Measurements from ENCODE around the gene GPR27. TPM values are rescaled to one million over a fixed set of nuclear protein-coding genes. Genes with fewer than 3 reads are reported as not detected.

The GPR27 gene
- total RNA-seq, 4 donors from 2014 or later, result 1.2 to 5.5 (median 3.9) TPM

DNA sequence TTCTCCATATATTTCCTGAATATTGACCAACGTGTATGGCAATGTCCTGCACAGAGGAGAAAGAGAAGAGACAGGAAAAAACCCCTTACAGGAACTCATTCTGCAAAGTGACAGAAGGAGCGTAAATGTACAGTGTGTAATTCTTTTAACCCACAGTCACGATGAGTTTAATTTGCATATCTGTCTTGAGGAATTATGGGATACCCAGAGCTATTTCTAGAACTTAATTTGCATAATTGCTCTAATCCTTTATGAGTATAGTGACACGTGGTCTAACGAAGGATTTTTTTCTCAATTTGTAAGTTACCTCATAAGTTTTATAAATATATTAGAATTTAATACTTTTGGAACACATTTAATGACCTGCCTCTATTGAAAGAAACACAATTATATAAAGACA, 9.8 kb downstream of the GPR27 start:
- DNase-seq (ENCODE audit: low spot score in 2 of 2), result no peak
- TF ChIP-seq POLR2AphosphoS5 (IDR thresholded peaks at IDR 0.05) (no peak), POLR2A (IDR thresholded peaks at IDR 0.05) (no peak), EP300 (IDR thresholded peaks at IDR 0.05) (no peak)
- TF ChIP-seq, protein P1, sequence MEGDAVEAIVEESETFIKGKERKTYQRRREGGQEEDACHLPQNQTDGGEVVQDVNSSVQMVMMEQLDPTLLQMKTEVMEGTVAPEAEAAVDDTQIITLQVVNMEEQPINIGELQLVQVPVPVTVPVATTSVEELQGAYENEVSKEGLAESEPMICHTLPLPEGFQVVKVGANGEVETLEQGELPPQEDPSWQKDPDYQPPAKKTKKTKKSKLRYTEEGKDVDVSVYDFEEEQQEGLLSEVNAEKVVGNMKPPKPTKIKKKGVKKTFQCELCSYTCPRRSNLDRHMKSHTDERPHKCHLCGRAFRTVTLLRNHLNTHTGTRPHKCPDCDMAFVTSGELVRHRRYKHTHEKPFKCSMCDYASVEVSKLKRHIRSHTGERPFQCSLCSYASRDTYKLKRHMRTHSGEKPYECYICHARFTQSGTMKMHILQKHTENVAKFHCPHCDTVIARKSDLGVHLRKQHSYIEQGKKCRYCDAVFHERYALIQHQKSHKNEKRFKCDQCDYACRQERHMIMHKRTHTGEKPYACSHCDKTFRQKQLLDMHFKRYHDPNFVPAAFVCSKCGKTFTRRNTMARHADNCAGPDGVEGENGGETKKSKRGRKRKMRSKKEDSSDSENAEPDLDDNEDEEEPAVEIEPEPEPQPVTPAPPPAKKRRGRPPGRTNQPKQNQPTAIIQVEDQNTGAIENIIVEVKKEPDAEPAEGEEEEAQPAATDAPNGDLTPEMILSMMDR (IDR thresholded peaks at IDR 0.05), result no peak
- H3K4me1 ChIP-seq, result no peaks in the 10 kb centered on the region
- no peak overlapping the region for H3K27ac ChIP-seq
- peaks cover 22% of the 10 kb centered on the region for H3K27me3 ChIP-seq
- H3K9me3 ChIP-seq, result no peaks in the 10 kb centered on the region
- no peak overlapping the region for H3K4me3 ChIP-seq
- no peaks in the 10 kb centered on the region for H3K36me3 ChIP-seq
- 66% methylated on average over 5 of the region's 5 CpGs for WGBS

DNA sequence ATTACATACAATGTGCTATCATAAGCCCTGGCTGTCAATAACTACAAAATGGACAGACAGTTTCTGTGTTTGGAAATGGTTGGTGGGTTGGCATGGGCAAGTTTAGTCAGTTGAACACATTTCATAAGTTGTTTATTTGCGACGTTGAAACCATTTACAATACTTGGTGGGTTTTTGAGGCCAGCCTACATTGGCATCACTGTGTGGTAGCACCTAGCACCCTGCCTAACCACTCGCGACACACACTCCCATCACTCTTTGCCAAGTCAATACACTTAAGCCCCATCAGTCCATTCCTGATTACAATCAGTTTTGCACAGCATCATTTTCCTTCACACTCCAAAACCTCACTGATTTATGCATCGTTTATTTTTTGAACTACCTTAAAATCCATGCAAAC, 17.5 kb downstream of the GPR27 start:
- no peak overlapping the region for H3K4me3 ChIP-seq
- no peaks in the 10 kb centered on the region for H3K9me3 ChIP-seq
- no peak for TF ChIP-seq POLR2AphosphoS5 (IDR thresholded peaks at IDR 0.05)
- no peak for TF ChIP-seq EP300 (IDR thresholded peaks at IDR 0.05)
- TF ChIP-seq, protein P1 (IDR thresholded peaks at IDR 0.05), result no peak
- TF ChIP-seq POLR2A (IDR thresholded peaks at IDR 0.05), result no peak
- 68% methylated on average over 5 of the region's 5 CpGs for WGBS
- no peak overlapping the region for H3K27ac ChIP-seq
- DNase-seq (ENCODE audit: low spot score in 2 of 2), result no peak
- H3K4me1 ChIP-seq, result no peaks in the 10 kb centered on the region
- no peaks in the 10 kb centered on the region for H3K36me3 ChIP-seq
- H3K27me3 ChIP-seq, result peaks cover 19% of the 10 kb centered on the region

DNA sequence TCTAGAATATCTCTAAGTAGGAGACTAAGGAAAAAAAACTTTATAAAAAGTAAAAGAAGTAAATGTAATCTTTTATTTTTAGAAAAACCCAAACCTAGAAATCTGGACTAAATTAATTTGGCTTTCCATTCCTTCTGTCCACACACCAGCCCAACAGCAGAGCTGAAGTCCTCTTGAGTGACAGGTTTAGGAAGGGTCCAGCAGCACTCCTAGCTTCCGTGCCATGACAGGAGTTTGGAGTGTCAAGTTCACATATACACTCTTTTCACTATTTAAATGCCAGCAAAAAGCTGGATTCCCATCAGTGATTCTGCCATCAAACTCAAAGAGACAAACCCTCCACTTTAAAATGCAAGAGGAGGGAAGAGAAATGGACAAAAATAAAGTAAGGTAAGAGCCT, 18.2 kb downstream of the GPR27 start:
- Histone ChIP-seq H3K4me3 (no peak overlapping the region), H3K36me3 (no peaks in the 10 kb centered on the region), H3K27ac (no peak overlapping the region), H3K9me3 (no peaks in the 10 kb centered on the region), H3K4me1 (no peaks in the 10 kb centered on the region), H3K27me3 (peaks cover 25% of the 10 kb centered on the region)
- no peak for TF ChIP-seq POLR2A (IDR thresholded peaks at IDR 0.05)
- no peak for TF ChIP-seq POLR2AphosphoS5 (IDR thresholded peaks at IDR 0.05)
- TF ChIP-seq EP300 (IDR thresholded peaks at IDR 0.05), result no peak
- TF ChIP-seq, protein P1 (IDR thresholded peaks at IDR 0.05), result no peak
- WGBS, result 64% methylated on average over 1 of the region's 1 CpG
- no peak for DNase-seq (ENCODE audit: low spot score in 2 of 2)

DNA sequence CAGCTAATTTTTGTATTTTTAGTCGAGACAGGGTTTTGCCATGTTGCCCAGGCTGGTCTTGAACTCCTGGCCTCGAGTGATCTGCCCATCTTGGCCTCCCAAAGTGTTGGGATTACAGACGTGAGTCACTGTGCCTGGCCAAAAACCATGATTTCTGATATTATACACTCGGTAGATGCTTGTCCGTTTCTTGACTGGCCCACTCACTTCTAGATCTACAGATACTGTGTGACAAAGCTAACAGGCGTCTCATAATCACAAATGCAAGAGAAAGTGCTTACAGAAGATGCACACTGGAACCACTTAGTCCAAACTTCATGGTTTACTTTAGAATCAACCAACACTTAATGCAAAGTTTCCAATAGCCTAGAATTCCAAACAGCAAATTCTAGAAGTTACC, 22.9 kb downstream of the GPR27 start:
- TF ChIP-seq EP300 (IDR thresholded peaks at IDR 0.05), result no peak
- TF ChIP-seq POLR2A (IDR thresholded peaks at IDR 0.05), result no peak
- TF ChIP-seq, protein P1 (IDR thresholded peaks at IDR 0.05), result no peak
- no peak for TF ChIP-seq POLR2AphosphoS5 (IDR thresholded peaks at IDR 0.05)
- DNase-seq (ENCODE audit: low spot score in 2 of 2), result no peak
- Histone ChIP-seq H3K4me1 (no peaks in the 10 kb centered on the region), H3K9me3 (no peaks in the 10 kb centered on the region), H3K27ac (no peak overlapping the region), H3K4me3 (no peak overlapping the region), H3K36me3 (no peaks in the 10 kb centered on the region), H3K27me3 (peaks cover 59% of the 10 kb centered on the region)
- WGBS, result 82% methylated on average over 6 of the region's 6 CpGs

DNA sequence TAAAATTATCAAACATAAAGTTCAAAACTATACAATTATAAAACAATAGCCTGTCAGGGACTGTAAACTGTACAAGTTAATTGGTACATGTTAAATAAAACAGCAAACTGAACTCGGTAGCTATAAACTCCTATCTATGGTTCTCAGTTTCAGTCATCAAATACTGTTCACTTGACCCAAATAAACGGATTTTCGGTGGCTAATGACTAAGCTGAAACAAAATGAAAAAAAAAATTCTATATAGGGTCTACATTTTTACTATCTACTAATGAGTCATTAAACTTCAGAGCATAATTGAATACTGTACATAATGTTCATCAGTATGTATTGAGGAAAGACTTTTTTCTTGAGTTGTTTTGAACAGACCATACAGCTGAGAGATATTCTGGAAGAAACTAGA, 24.7 kb downstream of the GPR27 start:
- no peaks in the 10 kb centered on the region for H3K36me3 ChIP-seq
- H3K9me3 ChIP-seq, result no peaks in the 10 kb centered on the region
- H3K27ac ChIP-seq, result no peak overlapping the region
- DNase-seq (ENCODE audit: low spot score in 2 of 2), result no peak
- WGBS, result 91% methylated on average over 3 of the region's 3 CpGs
- TF ChIP-seq POLR2AphosphoS5 (IDR thresholded peaks at IDR 0.05) (no peak), EP300 (IDR thresholded peaks at IDR 0.05) (no peak), POLR2A (IDR thresholded peaks at IDR 0.05) (no peak)
- TF ChIP-seq, protein P1 (IDR thresholded peaks at IDR 0.05), result no peak
- H3K4me1 ChIP-seq, result no peaks in the 10 kb centered on the region
- H3K27me3 ChIP-seq, result peaks cover 71% of the 10 kb centered on the region
- no peak overlapping the region for H3K4me3 ChIP-seq

Measured in suprapubic skin (tissue), 4 donors.